Measurements from ENCODE around the gene CD44.

The CD44 gene

GRCh38 chr11:35277827-35278226 lies 138.9 kb downstream of the CD44 start:
- H4K20me1 ChIP-seq (ENCODE audit: insufficient read depth, low read length), result no peaks in the 10 kb centered on the region
- no peak overlapping the region for H3K4me2 ChIP-seq (ENCODE audit: low read length)
- peaks cover 3% of the 10 kb centered on the region for H3K4me1 ChIP-seq (ENCODE audit: low read length)
- H3K9me3 ChIP-seq (ENCODE audit: insufficient read depth, low read length), result no peaks in the 10 kb centered on the region
- H3K36me3 ChIP-seq (replicated peaks; ENCODE audit: low read depth, low read length), result no peaks in the 10 kb centered on the region
- H3K9ac ChIP-seq (ENCODE audit: low read length), result no peak overlapping the region
- no peaks in the 10 kb centered on the region for H3K79me2 ChIP-seq (ENCODE audit: low read length)
- no peaks in the 10 kb centered on the region for H3K27me3 ChIP-seq (ENCODE audit: low read depth, low read length)
- TF ChIP-seq, protein P1, sequence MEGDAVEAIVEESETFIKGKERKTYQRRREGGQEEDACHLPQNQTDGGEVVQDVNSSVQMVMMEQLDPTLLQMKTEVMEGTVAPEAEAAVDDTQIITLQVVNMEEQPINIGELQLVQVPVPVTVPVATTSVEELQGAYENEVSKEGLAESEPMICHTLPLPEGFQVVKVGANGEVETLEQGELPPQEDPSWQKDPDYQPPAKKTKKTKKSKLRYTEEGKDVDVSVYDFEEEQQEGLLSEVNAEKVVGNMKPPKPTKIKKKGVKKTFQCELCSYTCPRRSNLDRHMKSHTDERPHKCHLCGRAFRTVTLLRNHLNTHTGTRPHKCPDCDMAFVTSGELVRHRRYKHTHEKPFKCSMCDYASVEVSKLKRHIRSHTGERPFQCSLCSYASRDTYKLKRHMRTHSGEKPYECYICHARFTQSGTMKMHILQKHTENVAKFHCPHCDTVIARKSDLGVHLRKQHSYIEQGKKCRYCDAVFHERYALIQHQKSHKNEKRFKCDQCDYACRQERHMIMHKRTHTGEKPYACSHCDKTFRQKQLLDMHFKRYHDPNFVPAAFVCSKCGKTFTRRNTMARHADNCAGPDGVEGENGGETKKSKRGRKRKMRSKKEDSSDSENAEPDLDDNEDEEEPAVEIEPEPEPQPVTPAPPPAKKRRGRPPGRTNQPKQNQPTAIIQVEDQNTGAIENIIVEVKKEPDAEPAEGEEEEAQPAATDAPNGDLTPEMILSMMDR (IDR thresholded peaks at IDR 0.05; ENCODE audit: low read depth, low read length), result no peak
- TF ChIP-seq EZH2phosphoT487 (IDR thresholded peaks at IDR 0.05; ENCODE audit: low read depth), result no peak
- no peak overlapping the region for H3K27ac ChIP-seq (ENCODE audit: low read length)
- no peak overlapping the region for H2AFZ ChIP-seq (ENCODE audit: low read depth, low read length)
- no peak overlapping the region for H3K4me3 ChIP-seq (ENCODE audit: low read length)

DNA sequence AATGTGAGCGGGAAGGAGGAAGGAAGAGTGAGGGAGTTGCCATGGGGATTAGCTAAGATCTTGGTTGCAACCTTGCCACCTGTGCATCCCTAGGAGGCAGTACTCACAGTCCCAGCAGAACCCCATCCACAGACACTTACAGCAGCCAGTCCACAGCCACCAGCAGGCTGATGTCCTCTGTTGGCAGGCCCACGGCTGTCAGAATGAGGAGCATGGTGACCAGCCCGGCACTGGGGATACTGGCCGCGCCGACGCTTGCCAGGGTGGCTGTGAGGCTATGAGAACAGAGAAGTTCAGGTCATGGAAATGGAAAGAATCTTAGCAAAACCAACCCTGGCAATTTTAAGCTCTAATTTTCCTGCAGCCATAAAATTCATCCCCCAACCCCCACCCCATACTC lies 141.8 kb downstream of the CD44 start:
- H3K4me1 ChIP-seq (ENCODE audit: low read length), result no peaks in the 10 kb centered on the region
- H4K20me1 ChIP-seq (ENCODE audit: insufficient read depth, low read length), result no peaks in the 10 kb centered on the region

GRCh38 chr11:35281169-35281688 lies 142.3 kb downstream of the CD44 start:
- Histone ChIP-seq H3K4me3 (ENCODE audit: low read length) (no peak overlapping the region), H3K9me3 (ENCODE audit: insufficient read depth, low read length) (no peaks in the 10 kb centered on the region), H3K27ac (ENCODE audit: low read length) (no peak overlapping the region), H3K36me3 (replicated peaks; ENCODE audit: low read depth, low read length) (no peaks in the 10 kb centered on the region), H3K9ac (ENCODE audit: low read length) (no peak overlapping the region), H4K20me1 (ENCODE audit: insufficient read depth, low read length) (no peaks in the 10 kb centered on the region), H2AFZ (ENCODE audit: low read depth, low read length) (no peak overlapping the region), H3K4me2 (ENCODE audit: low read length) (no peak overlapping the region), H3K27me3 (ENCODE audit: low read depth, low read length) (no peaks in the 10 kb centered on the region), H3K79me2 (ENCODE audit: low read length) (no peaks in the 10 kb centered on the region), H3K4me1 (ENCODE audit: low read length) (no peaks in the 10 kb centered on the region)
- TF ChIP-seq EZH2phosphoT487 (IDR thresholded peaks at IDR 0.05; ENCODE audit: low read depth), result no peak
- TF ChIP-seq, protein P1 (IDR thresholded peaks at IDR 0.05; ENCODE audit: low read depth, low read length), result no peak

More for the DNA sequence above, 141.8 kb downstream of the CD44 start:
- no peaks in the 10 kb centered on the region for H3K9me3 ChIP-seq (ENCODE audit: insufficient read depth, low read length)
- H3K27ac ChIP-seq (ENCODE audit: low read length), result no peak overlapping the region
- no peaks in the 10 kb centered on the region for H3K36me3 ChIP-seq (replicated peaks; ENCODE audit: low read depth, low read length)
- H3K4me2 ChIP-seq (ENCODE audit: low read length), result no peak overlapping the region
- no peaks in the 10 kb centered on the region for H3K79me2 ChIP-seq (ENCODE audit: low read length)
- no peak overlapping the region for H3K4me3 ChIP-seq (ENCODE audit: low read length)
- no peak overlapping the region for H2AFZ ChIP-seq (ENCODE audit: low read depth, low read length)
- no peak overlapping the region for H3K9ac ChIP-seq (ENCODE audit: low read length)
- TF ChIP-seq, protein P1 (IDR thresholded peaks at IDR 0.05; ENCODE audit: low read depth, low read length), result no peak
- no peak for TF ChIP-seq EZH2phosphoT487 (IDR thresholded peaks at IDR 0.05; ENCODE audit: low read depth)
- H3K27me3 ChIP-seq (ENCODE audit: low read depth, low read length), result no peaks in the 10 kb centered on the region
